Measurements from ENCODE around the gene ZBTB16.

DNA sequence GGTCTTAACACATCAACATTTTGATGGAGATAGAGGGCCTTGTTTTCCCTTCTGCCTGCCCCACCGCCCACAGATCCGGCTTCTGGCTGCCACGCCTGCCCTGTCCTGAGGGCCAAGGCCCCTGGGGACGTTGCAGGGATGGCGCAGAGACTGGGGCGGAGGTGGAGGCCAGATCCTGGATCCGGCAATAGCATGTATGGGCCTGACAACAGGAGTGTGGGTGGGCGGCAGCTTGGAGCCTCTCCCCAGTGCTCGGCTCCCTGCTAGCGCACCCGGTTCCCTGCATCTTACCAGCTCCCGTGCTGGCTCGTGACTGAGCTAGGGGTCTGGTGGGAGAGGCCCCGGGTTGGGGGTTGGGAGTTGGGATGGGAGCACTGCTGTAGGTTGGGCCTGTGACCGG lies 95.6 kb downstream of the ZBTB16 start:
- TF ChIP-seq, protein P1, sequence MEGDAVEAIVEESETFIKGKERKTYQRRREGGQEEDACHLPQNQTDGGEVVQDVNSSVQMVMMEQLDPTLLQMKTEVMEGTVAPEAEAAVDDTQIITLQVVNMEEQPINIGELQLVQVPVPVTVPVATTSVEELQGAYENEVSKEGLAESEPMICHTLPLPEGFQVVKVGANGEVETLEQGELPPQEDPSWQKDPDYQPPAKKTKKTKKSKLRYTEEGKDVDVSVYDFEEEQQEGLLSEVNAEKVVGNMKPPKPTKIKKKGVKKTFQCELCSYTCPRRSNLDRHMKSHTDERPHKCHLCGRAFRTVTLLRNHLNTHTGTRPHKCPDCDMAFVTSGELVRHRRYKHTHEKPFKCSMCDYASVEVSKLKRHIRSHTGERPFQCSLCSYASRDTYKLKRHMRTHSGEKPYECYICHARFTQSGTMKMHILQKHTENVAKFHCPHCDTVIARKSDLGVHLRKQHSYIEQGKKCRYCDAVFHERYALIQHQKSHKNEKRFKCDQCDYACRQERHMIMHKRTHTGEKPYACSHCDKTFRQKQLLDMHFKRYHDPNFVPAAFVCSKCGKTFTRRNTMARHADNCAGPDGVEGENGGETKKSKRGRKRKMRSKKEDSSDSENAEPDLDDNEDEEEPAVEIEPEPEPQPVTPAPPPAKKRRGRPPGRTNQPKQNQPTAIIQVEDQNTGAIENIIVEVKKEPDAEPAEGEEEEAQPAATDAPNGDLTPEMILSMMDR (optimal IDR thresholded peaks at IDR 0.05 in 1 of 3, IDR thresholded peaks at IDR 0.05 in 1 of 3, conservative IDR thresholded peaks at IDR 0.05 in 1 of 3; ENCODE audit: extremely low read depth in 1 of 3, insufficient read depth in 2 of 3, low read length in 3 of 3): no peak
- TF ChIP-seq EZH2 (IDR thresholded peaks at IDR 0.05; ENCODE audit: low read length): no peak
